Activated T-cell treated with anti-CD3 and anti-CD28 coated beads, Interleukin-2, amount 50 U/mL, for 72 hours (primary cell): ENCODE data around the gene HERC4. TPM values are rescaled to one million over a fixed set of nuclear protein-coding genes. Genes with fewer than 3 reads are reported as not detected.

ENCODE experiments used
- total RNA-seq, 2 donors: library from RNA; stranded (reverse); gene quantifications; one replicate each; pipeline ENCODE4 v1.2.3, GENCODE V29; 2022

The HERC4 gene
- total RNA-seq, 2 donors from 2014 or later, result 73.5 to 85.6 TPM

Other genes starting within 250 kb of the HERC4 start
- 10 to 100 TPM; 35.6 to 36.4 TPM for gene DNAJC12, start 237.1 kb downstream of the HERC4 start, total RNA-seq
- 10 to 100 TPM; 42.6 to 46.6 TPM for gene SIRT1, start 190.6 kb downstream of the HERC4 start, total RNA-seq
- not detected for gene MYPN, start 34.2 kb upstream of the HERC4 start, total RNA-seq
- not detected for gene ATOH7, start 156.8 kb upstream of the HERC4 start, total RNA-seq